NCI-H2081 treated with DMSO at 0.1 percent for 48 hours (cell line): Measurements from ENCODE around the gene TRIM17.
"Not testable (repeated sequence)": the region's sequence is repeated elsewhere in the genome, so short reads cannot be mapped to it uniquely, and the experiment has no call there.

ENCODE experiments used
- DNase-seq: peaks from one replicate; lab custom pipeline; 2025; lab: John Stamatoyannopoulos, UW

The TRIM17 gene

GRCh38 chr1:228448372-228448771 lies 31.7 kb upstream of the TRIM17 start:
- no peak for DNase-seq

- DNase-seq = no peak
Measured at GRCh38 chr1:228446852-228447251, 30.2 kb upstream of the TRIM17 start.

- DNase-seq = no peak
Measured at GRCh38 chr1:228445843-228446650, 29.4 kb upstream of the TRIM17 start.

- no peak for DNase-seq
Measured at GRCh38 chr1:228445490-228445842, 28.8 kb upstream of the TRIM17 start.

GRCh38 chr1:228443395-228443794 lies 26.7 kb upstream of the TRIM17 start:
- DNase-seq = no peak

- no peak for DNase-seq
Measured at GRCh38 chr1:228440761-228441500, 24.3 kb upstream of the TRIM17 start.

GRCh38 chr1:228438266-228438665 lies 21.6 kb upstream of the TRIM17 start:
- DNase-seq = no peak

- no peak for DNase-seq
Measured at GRCh38 chr1:228437424-228437962, 20.8 kb upstream of the TRIM17 start.

GRCh38 chr1:228434689-228435088 lies 18.0 kb upstream of the TRIM17 start:
- no peak for DNase-seq

GRCh38 chr1:228433337-228434053 lies 16.8 kb upstream of the TRIM17 start:
- DNase-seq = not testable (repeated sequence)

- no peak for DNase-seq
Measured at GRCh38 chr1:228430243-228430642, 13.6 kb upstream of the TRIM17 start.

GRCh38 chr1:228429698-228430097 lies 13.0 kb upstream of the TRIM17 start:
- DNase-seq = no peak

GRCh38 chr1:228429007-228429406 lies 12.3 kb upstream of the TRIM17 start:
- DNase-seq = no peak

- DNase-seq = no peak
Measured at GRCh38 chr1:228428412-228428811, 11.8 kb upstream of the TRIM17 start.

- no peak for DNase-seq
Measured at GRCh38 chr1:228426518-228427175, 10.0 kb upstream of the TRIM17 start.

- DNase-seq = no peak
Measured at GRCh38 chr1:228424685-228425660, 8.3 kb upstream of the TRIM17 start.

- no peak for DNase-seq
Measured at GRCh38 chr1:228423404-228424053, 6.9 kb upstream of the TRIM17 start.

- no peak for DNase-seq
Measured at GRCh38 chr1:228420968-228421826, 4.5 kb upstream of the TRIM17 start.

GRCh38 chr1:228417483-228418203 lies 982 bp upstream of the TRIM17 start:
- DNase-seq = no peak
